ENCODE results near the gene MEF2D. TPM values are rescaled to one million over a fixed set of nuclear protein-coding genes. Genes with fewer than 3 reads are reported as not detected.

Gene MEF2D
- total RNA-seq, 1 donor from 2014 or later = 29.7 TPM

- intact Hi-C loops (cut with micrococcal nuclease) = loop anchor here (1.0 kb wide), 1 partner anchor 11 kb away; the partner anchor contains the start of gene MEF2D
Observed at GRCh38 chr1:156489166-156489934, 11.2 kb downstream of the MEF2D start.

GRCh38 chr1:156488566-156489165, 11.9 kb downstream of the MEF2D start:
- intact Hi-C loops (cut with micrococcal nuclease) = loop anchor here (1.0 kb wide), 1 partner anchor 12 kb away; the partner anchor contains the start of gene MEF2D

- intact Hi-C loops (cut with micrococcal nuclease) = no loop called here
Observed at GRCh38 chr1:156487862-156488261, 12.7 kb downstream of the MEF2D start.

- intact Hi-C loops (cut with micrococcal nuclease) = no loop called here
Observed at GRCh38 chr1:156486421-156487344, 13.9 kb downstream of the MEF2D start.

GRCh38 chr1:156485984-156486383, 14.6 kb downstream of the MEF2D start:
- intact Hi-C loops (cut with micrococcal nuclease) = no loop called here

GRCh38 chr1:156484480-156485058, 16.0 kb downstream of the MEF2D start:
- intact Hi-C loops (cut with micrococcal nuclease) = no loop called here

GRCh38 chr1:156483397-156483796, 17.2 kb downstream of the MEF2D start:
- intact Hi-C loops (cut with micrococcal nuclease) = no loop called here

- intact Hi-C loops (cut with micrococcal nuclease) = no loop called here
Observed at GRCh38 chr1:156482276-156482675, 18.3 kb downstream of the MEF2D start.

- intact Hi-C loops (cut with micrococcal nuclease) = loop anchor here (2.0 kb wide), 1 partner anchor 103 kb away; no protein-coding TSS in a partner anchor
Observed at GRCh38 chr1:156481527-156481926, 19.0 kb downstream of the MEF2D start.

GRCh38 chr1:156480411-156481192, 20.0 kb downstream of the MEF2D start:
- intact Hi-C loops (cut with micrococcal nuclease) = loop anchor here (1.0 to 2.0 kb wide), 4 partner anchors 20 to 129 kb away; partner anchors contain the start of gene MEF2D

- intact Hi-C loops (cut with micrococcal nuclease) = loop anchor here (1.0 to 2.0 kb wide), 4 partner anchors 20 to 129 kb away; partner anchors contain the start of gene MEF2D
Observed at GRCh38 chr1:156480016-156480370, 20.6 kb downstream of the MEF2D start.

GRCh38 chr1:156479093-156480015, 21.2 kb downstream of the MEF2D start:
- intact Hi-C loops (cut with micrococcal nuclease) = loop anchor here (1.0 to 2.0 kb wide), 4 partner anchors 21 to 130 kb away; partner anchors contain the start of gene MEF2D

GRCh38 chr1:156478250-156478627, 22.3 kb downstream of the MEF2D start:
- intact Hi-C loops (cut with micrococcal nuclease) = no loop called here

GRCh38 chr1:156477526-156478249, 22.9 kb downstream of the MEF2D start:
- intact Hi-C loops (cut with micrococcal nuclease) = no loop called here

- intact Hi-C loops (cut with micrococcal nuclease) = no loop called here
Observed at GRCh38 chr1:156476501-156477298, 23.9 kb downstream of the MEF2D start.

- intact Hi-C loops (cut with micrococcal nuclease) = no loop called here
Observed at GRCh38 chr1:156475568-156476500, 24.7 kb downstream of the MEF2D start.

- intact Hi-C loops (cut with micrococcal nuclease) = no loop called here
Observed at GRCh38 chr1:156474966-156475365, 25.6 kb downstream of the MEF2D start.

Measured in T-helper 2 cell treated with Interferon-gamma antibody and Interleukin-4, amounts not matched to agents 100 ng/mL and 5 ng/mL, for 36 hours (primary cell).